ENCODE measurements around the gene BCL7A. TPM values are rescaled to one million over a fixed set of nuclear protein-coding genes. Genes with fewer than 3 reads are reported as not detected.

BCL7A gene
- total and polyA plus RNA-seq, 9 of the 15 experiments (the other 6 are each of a cell fraction or from before 2014, with no cell fraction given), result 0.25 to 21.9 (median 14.9) TPM

DNA sequence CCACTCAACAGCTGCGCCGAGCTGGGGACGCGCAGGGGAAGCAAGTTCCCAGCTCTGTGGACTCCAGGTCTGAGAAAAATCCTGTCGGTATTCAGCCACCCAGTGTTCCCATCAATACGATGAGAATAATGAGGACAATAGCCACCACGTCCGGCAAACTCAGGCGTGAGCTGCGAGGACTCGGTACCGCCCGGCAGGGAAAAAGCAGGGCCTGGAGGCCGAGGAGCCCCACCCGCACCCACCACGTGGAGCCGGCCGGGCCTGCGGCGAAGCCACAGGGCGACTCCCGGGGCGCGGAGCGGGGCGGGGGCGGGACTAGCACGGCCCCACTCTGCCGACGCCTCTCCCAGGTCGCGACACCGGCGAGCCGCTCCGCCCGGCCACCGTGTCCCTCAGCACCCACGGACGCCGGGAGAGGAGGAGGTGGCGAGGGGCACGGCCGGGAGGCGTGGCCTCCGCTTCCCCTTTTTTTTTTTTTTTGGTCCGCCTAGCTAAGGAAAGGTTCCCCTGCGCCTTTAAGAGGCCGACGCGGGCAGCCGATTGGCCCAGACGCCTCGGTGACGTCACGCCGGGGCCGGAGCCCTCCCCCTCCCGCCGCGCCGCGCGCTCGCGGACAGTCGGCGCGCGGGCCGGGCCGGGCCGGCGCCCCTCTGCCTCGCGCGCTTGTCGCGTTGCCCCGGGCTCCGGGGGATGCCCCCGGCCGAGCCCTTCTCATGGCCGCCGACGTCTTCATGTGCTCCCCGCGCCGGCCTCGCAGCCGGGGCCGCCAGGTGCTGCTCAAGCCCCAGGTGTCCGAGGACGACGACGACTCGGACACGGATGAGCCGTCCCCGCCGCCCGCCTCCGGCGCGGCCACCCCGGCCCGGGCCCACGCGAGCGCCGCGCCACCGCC is 56.7 kb downstream of the BCL7A start, which contains the start of gene MLXIP (continued):
- TF ChIP-seq, protein P1, sequence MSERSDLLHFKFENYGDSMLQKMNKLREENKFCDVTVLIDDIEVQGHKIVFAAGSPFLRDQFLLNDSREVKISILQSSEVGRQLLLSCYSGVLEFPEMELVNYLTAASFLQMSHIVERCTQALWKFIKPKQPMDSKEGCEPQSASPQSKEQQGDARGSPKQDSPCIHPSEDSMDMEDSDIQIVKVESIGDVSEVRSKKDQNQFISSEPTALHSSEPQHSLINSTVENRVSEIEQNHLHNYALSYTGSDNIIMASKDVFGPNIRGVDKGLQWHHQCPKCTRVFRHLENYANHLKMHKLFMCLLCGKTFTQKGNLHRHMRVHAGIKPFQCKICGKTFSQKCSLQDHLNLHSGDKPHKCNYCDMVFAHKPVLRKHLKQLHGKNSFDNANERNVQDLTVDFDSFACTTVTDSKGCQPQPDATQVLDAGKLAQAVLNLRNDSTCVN (CRISPR knock-in tag; IDR thresholded peaks at IDR 0.05), result no peak
- no peak for TF ChIP-seq ZNF175 (CRISPR knock-in tag; IDR thresholded peaks at IDR 0.05; ENCODE audit: low read depth)
- TF ChIP-seq TSC22D4 (tag; IDR thresholded peaks at IDR 0.05), result no peak
- TF ChIP-seq U2AF1 (optimal IDR thresholded peaks at IDR 0.05; ENCODE audit: low read depth, low read length), result peak; percentile 37
- TF ChIP-seq, protein P2, sequence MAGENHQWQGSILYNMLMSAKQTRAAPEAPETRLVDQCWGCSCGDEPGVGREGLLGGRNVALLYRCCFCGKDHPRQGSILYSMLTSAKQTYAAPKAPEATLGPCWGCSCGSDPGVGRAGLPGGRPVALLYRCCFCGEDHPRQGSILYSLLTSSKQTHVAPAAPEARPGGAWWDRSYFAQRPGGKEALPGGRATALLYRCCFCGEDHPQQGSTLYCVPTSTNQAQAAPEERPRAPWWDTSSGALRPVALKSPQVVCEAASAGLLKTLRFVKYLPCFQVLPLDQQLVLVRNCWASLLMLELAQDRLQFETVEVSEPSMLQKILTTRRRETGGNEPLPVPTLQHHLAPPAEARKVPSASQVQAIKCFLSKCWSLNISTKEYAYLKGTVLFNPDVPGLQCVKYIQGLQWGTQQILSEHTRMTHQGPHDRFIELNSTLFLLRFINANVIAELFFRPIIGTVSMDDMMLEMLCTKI (IDR thresholded peaks at IDR 0.05; ENCODE audit: partially characterized antibody), result no peak
- no peak for TF ChIP-seq MCM7 (IDR thresholded peaks at IDR 0.05)
- TF ChIP-seq NR2C1 (IDR thresholded peaks at IDR 0.05), result no peak
- TF ChIP-seq NR2C1 (tag; IDR thresholded peaks at IDR 0.05), result no peak
- TF ChIP-seq, protein P3, sequence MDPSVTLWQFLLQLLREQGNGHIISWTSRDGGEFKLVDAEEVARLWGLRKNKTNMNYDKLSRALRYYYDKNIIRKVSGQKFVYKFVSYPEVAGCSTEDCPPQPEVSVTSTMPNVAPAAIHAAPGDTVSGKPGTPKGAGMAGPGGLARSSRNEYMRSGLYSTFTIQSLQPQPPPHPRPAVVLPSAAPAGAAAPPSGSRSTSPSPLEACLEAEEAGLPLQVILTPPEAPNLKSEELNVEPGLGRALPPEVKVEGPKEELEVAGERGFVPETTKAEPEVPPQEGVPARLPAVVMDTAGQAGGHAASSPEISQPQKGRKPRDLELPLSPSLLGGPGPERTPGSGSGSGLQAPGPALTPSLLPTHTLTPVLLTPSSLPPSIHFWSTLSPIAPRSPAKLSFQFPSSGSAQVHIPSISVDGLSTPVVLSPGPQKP (CRISPR knock-in tag; IDR thresholded peaks at IDR 0.05), result no peak
- TF ChIP-seq ETV5 (CRISPR knock-in tag; IDR thresholded peaks at IDR 0.05; ENCODE audit: low read depth), result peak; percentile 61
- TF ChIP-seq, protein P4, sequence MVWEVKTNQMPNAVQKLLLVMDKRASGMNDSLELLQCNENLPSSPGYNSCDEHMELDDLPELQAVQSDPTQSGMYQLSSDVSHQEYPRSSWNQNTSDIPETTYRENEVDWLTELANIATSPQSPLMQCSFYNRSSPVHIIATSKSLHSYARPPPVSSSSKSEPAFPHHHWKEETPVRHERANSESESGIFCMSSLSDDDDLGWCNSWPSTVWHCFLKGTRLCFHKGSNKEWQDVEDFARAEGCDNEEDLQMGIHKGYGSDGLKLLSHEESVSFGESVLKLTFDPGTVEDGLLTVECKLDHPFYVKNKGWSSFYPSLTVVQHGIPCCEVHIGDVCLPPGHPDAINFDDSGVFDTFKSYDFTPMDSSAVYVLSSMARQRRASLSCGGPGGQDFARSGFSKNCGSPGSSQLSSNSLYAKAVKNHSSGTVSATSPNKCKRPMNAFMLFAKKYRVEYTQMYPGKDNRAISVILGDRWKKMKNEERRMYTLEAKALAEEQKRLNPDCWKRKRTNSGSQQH (CRISPR knock-in tag; IDR thresholded peaks at IDR 0.05), result 0 out of 2 replicates have a peak, but pooled peaks have one; percentile 65
- TF ChIP-seq, protein P5, sequence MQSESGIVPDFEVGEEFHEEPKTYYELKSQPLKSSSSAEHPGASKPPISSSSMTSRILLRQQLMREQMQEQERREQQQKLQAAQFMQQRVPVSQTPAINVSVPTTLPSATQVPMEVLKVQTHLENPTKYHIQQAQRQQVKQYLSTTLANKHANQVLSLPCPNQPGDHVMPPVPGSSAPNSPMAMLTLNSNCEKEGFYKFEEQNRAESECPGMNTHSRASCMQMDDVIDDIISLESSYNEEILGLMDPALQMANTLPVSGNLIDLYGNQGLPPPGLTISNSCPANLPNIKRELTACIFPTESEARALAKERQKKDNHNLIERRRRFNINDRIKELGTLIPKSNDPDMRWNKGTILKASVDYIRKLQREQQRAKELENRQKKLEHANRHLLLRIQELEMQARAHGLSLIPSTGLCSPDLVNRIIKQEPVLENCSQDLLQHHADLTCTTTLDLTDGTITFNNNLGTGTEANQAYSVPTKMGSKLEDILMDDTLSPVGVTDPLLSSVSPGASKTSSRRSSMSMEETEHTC (IDR thresholded peaks at IDR 0.05), result no peak
- TF ChIP-seq TOE1 (IDR thresholded peaks at IDR 0.05; ENCODE audit: borderline replicate concordance), result peak; percentile 32; the same call in 1 of the 2 replicates
- 0 out of 2 replicates have a peak, but pooled peaks have one; percentile 21 for TF ChIP-seq TOE1 (CRISPR knock-in tag; IDR thresholded peaks at IDR 0.05; ENCODE audit: borderline replicate concordance, low read depth)
- no peak; the same call in 1 of the 2 replicates for TF ChIP-seq TGIF2 (CRISPR knock-in tag; IDR thresholded peaks at IDR 0.05)
- no peak for TF ChIP-seq ZC3H8 (IDR thresholded peaks at IDR 0.05)
- TF ChIP-seq ZNF263 (CRISPR knock-in tag; IDR thresholded peaks at IDR 0.05; ENCODE audit: borderline replicate concordance), result peak; percentile 61; the same call in 1 of the 2 replicates
- no peak for TF ChIP-seq NFXL1 (CRISPR knock-in tag; IDR thresholded peaks at IDR 0.05)
- TF ChIP-seq, protein P6, sequence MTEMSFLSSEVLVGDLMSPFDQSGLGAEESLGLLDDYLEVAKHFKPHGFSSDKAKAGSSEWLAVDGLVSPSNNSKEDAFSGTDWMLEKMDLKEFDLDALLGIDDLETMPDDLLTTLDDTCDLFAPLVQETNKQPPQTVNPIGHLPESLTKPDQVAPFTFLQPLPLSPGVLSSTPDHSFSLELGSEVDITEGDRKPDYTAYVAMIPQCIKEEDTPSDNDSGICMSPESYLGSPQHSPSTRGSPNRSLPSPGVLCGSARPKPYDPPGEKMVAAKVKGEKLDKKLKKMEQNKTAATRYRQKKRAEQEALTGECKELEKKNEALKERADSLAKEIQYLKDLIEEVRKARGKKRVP (CRISPR knock-in tag; IDR thresholded peaks at IDR 0.05), result no peak
- no peak for TF ChIP-seq ZNF561 (CRISPR knock-in tag; conservative IDR thresholded peaks at IDR 0.05)
